HG02884 (cell line): ENCODE results near the gene CREB3L4.
"Not testable (repeated sequence)": the region's sequence is repeated elsewhere in the genome, so short reads cannot be mapped to it uniquely, and the experiment has no call there.

Experiments used
- ATAC-seq: cut with Tn5 transposase; IDR thresholded peaks from one replicate; pipeline ENCODE4 v1.9.1; 2021; ENCODE audit warnings: mild to moderate bottlenecking, moderate library complexity; ENCODE audit not compliant: unreplicated experiment

The CREB3L4 gene

GRCh38 chr1:153984123-153984894, 16.6 kb downstream of the CREB3L4 start:
- no peak for ATAC-seq

DNA sequence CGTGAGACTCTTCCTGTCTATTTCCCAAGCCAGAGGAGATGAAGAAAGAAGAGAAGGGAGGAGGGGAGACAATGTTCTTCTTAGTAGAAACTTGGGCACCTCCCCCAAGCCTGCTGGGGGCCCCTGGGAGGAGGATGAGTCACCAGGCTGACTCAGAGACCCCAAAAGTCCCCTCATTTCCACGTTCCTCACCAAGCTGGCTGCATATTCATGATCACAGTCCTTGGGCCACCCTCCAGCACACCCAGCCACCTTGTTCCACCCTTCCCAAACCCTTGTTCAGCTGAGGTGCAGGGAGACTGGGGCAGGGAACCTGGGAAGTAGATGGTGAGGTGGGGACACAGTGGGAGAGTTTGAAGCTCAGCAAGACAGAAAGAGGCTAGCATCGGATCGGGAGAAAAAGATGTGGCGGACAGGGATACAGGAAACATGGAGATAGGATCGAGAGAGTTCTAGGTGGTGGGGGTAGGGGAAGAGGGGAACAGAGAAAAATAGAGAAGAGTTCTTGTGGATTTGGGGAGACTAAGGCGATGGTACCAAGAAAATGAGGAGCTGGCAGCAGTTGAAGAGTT, 17.7 kb downstream of the CREB3L4 start:
- ATAC-seq, result no peak

- no peak for ATAC-seq
Observed at GRCh38 chr1:153985941-153986761, 18.4 kb downstream of the CREB3L4 start, which contains the start of gene RAB13. TSS of gene RAB13 (minus strand) at chr1:153986339. CDS start at chr1:153986236, 103 bp downstream.

GRCh38 chr1:153987621-153988020, 19.9 kb downstream of the CREB3L4 start:
- ATAC-seq, result no peak

GRCh38 chr1:153990468-153991150, 22.9 kb downstream of the CREB3L4 start, which contains the start of gene RPS27:
TSS of gene RPS27 (plus strand) at chr1:153990762. CDS start at chr1:153990797, 35 bp downstream.
- ATAC-seq, result peak; percentile 67

DNA sequence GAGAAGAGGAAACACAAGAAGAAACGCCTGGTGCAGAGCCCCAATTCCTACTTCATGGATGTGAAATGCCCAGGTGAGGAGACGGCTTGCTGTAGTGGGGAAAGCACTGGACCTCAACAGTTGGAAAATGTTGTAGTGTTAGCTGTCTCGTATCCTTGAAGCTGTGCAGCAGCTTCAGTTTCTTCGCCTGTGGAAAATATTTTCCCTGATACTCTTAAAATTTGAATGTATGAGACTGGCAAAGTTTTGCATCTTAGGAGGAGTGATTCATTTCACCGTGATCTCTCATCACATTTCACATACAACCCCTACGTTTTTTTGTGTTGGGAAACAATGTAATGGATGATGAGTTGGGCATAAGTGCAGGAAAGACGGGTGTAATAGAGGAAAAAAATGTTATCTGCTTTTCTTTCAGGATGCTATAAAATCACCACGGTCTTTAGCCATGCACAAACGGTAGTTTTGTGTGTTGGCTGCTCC, 23.5 kb downstream of the CREB3L4 start:
- ATAC-seq, result no peak

GRCh38 chr1:153991806-153992205, 24.1 kb downstream of the CREB3L4 start:
- ATAC-seq, result no peak

DNA sequence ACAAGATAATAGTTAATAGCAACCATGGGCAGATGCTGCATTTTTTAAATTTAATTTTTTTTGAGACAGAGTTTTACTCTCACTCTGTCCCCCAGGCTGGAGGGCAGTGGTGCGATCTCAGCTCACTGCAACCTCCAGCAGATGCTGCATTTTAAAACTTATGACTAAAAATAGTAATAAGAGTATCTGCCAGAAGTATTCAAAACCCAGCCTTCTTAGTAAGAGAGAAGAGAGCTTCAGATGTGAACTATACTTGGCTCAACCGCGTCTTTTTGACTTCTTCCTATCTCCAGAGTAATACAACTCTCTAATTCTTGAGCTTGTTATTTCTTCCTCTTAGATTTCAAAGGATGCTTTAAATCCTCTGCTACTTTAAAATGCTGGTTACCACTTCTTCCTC, 27.5 kb downstream of the CREB3L4 start:
- no peak for ATAC-seq

DNA sequence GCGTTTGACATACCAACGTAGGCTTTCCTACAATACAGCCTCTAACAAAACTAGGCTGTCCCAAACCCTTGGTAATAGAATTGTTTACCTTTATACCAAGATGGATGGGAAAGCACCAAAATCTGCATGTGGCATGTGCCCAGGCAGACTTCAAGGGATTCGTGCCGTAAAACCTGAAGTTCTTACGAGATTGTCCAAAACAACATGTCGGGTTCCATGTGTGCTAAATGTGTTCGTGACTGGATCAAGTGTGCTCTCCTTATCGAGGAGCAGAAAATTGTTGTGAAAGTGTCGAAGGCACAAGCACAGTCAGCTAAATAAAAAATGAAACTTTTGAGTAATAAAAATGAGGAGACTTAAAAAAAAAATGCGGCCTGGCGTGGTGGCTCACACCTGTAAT, 27.9 kb downstream of the CREB3L4 start:
- no peak for ATAC-seq

GRCh38 chr1:153996882-153997281, 29.2 kb downstream of the CREB3L4 start:
- ATAC-seq, result not testable (repeated sequence)

DNA sequence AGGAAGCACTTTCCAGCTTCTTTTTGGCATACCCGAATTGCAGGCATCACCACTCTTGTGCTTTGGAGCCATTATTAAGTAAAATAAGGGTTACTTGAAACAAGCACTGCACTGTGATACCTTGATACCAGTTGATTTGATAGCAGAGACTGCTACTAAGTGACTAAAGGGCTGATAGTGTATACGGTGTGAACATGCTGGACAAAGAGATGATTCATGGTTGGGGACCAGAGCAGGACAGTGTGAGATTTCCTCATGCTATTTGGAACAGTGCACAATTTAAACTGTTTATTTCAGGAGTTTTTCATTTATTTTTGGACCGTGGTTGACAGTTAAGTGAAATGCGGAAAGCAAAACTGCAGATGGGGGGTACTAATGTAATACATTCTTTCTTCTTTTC, 32.7 kb downstream of the CREB3L4 start:
- no peak for ATAC-seq

DNA sequence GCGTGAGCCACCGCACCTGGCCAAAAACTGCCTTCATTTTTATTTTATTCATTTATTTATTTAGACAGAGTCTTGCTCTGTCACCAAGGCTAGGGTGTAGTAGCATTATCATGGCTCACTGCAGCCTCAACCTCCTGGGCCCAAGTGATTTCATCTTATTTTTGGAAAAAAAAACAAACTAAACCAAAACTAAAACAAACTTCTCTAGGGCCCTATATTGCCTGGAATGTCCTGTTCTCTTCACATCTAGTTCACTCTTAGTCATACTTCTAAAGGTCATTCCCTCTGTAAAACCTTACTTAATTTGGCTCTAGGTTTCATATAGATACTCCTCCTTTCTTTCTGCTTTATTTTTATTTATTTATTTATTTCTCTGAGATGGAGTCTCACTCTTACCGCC, 38.4 kb downstream of the CREB3L4 start:
- ATAC-seq, result no peak

DNA sequence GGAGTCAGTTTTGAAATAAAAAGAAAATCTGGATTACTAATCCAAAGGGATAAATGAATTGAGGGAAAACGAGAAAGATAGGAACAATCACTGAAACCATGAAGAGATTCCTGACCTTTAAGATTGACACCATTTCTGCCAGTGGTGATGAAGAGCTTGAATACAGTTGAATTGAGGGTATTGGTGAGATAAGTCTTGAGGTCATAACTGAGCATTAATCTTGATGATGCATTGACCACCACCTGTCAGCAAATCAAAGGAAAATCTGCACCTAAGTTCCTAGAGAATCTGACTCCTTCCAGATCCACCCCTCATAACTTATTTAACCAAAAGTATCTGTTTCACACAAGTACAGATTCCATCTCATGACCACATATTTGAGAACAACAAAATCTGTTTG, 44.4 kb downstream of the CREB3L4 start:
- ATAC-seq, result no peak

DNA sequence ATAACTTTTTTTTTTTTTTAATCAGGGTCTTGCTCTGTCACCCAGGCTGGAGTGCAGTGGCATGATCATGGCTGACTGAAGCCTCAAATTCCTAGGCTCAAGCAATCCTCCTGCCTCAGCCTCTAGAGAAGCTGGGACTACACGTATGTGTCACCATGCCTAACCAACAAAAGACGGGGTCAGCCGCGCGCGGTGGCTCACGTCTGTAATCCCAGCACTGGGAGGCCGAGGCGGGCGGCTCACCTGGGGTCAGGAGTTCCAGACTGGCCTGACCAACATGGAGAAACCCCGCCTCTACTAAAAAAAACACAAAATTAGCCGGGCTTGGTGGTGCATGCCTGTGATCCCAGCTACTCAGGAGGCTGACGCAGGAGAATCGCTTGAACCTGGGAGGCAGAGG, 44.8 kb downstream of the CREB3L4 start:
- ATAC-seq, result not testable (repeated sequence)

- ATAC-seq, result no peak
Observed at GRCh38 chr1:154014154-154014907, 46.6 kb downstream of the CREB3L4 start.

- ATAC-seq, result no peak
Observed at GRCh38 chr1:154019269-154019668, 51.6 kb downstream of the CREB3L4 start.

- no peak for ATAC-seq
Observed at GRCh38 chr1:154019940-154020339, 52.2 kb downstream of the CREB3L4 start.
